Nephron (organoid): ENCODE results near the gene BMPR1B.

Experiments
- H3K27ac Mint-ChIP-seq, 3 experiments: 2 replicates each; pipeline ENCODE4 v1.8.0; 2020; ENCODE audit warnings: mixed read lengths in 3 of 3, mild to moderate bottlenecking in 2 of 3, moderate library complexity in 1 of 3
- H3K27me3 Mint-ChIP-seq: 2 replicates; pipeline ENCODE4 v1.8.0; 2021; ENCODE audit warnings: low read depth, mild to moderate bottlenecking, moderate library complexity, mixed read lengths
- H3K36me3 Mint-ChIP-seq: 2 replicates; pipeline ENCODE4 v1.8.0; 2020; ENCODE audit warnings: low read depth, mixed read lengths
- H3K4me1 Mint-ChIP-seq: 2 replicates; pipeline ENCODE4 v1.8.0; 2020; ENCODE audit warnings: mixed read lengths
- H3K4me3 Mint-ChIP-seq, 3 experiments: 2 replicates each; pipeline ENCODE4 v1.8.0; 2020; ENCODE audit warnings: mild to moderate bottlenecking in 3 of 3, mixed read lengths in 3 of 3, moderate library complexity in 2 of 3
- H3K9me3 Mint-ChIP-seq: 2 replicates; pipeline ENCODE4 v1.8.0; 2020; ENCODE audit warnings: mixed read lengths
- CTCF ChIP-seq, 3 experiments: fragments of 200-600 bp; sonication (generic); IDR thresholded peaks; one replicate each; pipeline ENCODE4 v1.5.0; 2021; ENCODE audit warnings: antibody characterized with exemption in 3 of 3; ENCODE audit not compliant: unreplicated experiment in 3 of 3

Gene BMPR1B

DNA sequence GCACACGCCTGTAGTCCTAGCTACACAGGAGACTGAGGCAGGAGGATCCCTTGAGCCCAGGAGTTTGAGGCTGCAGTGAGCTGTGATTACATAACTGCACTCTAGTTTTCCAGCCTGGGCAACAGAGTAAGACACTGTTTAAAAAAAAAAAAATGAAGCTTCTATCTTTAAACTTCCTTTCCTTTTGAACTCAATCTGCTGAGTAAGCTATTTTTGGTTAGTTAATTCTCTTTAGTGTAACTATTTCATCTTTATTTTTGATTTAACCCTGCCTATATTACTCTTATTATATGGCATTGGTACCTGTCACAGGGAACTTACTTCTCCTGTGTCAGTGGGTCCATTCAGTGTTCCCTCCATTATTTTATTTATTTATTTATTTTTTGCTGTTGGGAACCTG lies 160.8 kb downstream of the BMPR1B start:
- Mint-ChIP-seq H3K36me3 (peaks cover 30% of the 10 kb centered on the region), H3K4me3 (no peak overlapping the region), H3K4me1 (no peaks in the 10 kb centered on the region), H3K27me3 (no peaks in the 10 kb centered on the region), H3K27ac (no peak overlapping the region), H3K9me3 (peaks cover 18% of the 10 kb centered on the region)
- no peak for TF ChIP-seq CTCF (IDR thresholded peaks at IDR 0.05; ENCODE audit: unreplicated experiment in 3 of 3)

DNA sequence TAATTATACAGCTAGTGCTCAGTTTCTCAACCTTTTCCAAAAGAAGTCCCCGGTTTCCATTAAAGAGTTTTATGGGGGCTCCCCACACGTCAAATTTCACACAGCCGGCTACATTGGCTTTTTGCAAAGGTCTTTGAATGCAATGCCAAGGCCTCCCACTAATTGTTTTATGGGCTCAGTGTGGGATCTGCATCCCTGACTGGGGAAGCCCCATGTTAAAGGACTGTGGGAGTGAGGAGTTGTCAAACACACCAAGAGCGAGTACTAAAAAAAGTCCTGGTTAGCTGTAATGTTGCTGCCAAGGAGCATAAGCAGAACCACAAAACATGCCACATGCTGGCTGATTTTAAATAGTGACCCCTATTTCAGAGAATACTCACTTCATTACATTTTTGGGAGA lies 162.6 kb downstream of the BMPR1B start:
- no peak overlapping the region for H3K4me3 Mint-ChIP-seq
- no peaks in the 10 kb centered on the region for H3K4me1 Mint-ChIP-seq
- H3K9me3 Mint-ChIP-seq = peaks cover 12% of the 10 kb centered on the region
- H3K27ac Mint-ChIP-seq = peak overlapping the region; percentile 37 to 71 (median 67)
- H3K36me3 Mint-ChIP-seq = peaks cover 19% of the 10 kb centered on the region
- no peak for TF ChIP-seq CTCF (IDR thresholded peaks at IDR 0.05; ENCODE audit: unreplicated experiment in 3 of 3)
- H3K27me3 Mint-ChIP-seq = no peaks in the 10 kb centered on the region

DNA sequence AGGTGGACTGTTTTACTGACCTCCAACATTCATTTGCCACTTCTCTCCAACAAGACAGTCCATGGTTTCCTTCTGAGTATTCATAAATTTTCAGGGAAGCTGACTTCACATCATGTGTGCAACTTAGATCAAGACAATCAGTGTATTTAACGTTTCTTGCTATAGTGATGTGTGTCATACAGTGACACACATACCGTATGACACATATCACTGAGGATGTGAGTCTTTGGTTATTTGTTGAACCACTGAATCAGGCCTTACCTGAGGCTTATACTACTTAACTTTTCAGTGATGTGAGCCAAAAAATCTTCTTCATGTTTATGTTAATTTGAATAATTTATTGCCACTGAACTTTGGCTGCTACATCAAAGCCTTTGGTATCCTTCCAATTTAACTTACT lies 166.8 kb downstream of the BMPR1B start:
- Mint-ChIP-seq H3K4me3 (no peak overlapping the region), H3K27ac (no peak overlapping the region), H3K27me3 (no peaks in the 10 kb centered on the region), H3K36me3 (peaks cover 5% of the 10 kb centered on the region), H3K9me3 (no peaks in the 10 kb centered on the region), H3K4me1 (no peaks in the 10 kb centered on the region)
- TF ChIP-seq CTCF (IDR thresholded peaks at IDR 0.05; ENCODE audit: unreplicated experiment in 3 of 3) = no peak

DNA sequence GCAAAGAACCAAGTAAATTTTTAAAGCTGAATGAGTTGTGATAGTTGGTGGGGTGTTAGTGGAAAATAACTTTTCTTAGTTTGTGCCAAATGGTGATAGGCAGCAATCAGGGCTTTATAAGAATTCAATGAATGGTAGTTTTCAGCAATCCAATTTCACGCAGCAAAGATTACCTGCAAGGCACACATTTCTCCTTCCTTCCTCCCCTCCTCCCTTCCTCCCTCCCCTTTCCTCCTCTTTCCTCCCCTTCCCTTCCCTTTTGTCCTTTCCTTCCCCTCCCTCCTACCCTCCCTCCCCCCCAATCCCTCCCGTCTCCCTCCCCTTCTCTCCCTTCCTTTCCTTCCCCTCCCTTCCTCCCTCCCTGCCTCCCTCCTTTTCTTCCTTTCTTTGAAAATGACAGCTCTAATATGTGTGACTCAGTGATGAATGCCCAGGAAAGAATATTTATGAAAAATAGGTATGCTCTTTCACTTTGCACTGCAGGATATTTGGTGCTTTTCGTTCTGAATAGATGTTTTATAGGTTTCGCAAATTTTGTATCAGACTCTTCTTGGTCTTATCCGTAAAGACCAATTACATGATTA lies 168.1 kb downstream of the BMPR1B start:
- Mint-ChIP-seq H3K4me3 (no peak overlapping the region), H3K36me3 (peaks cover 5% of the 10 kb centered on the region), H3K27ac (no peak overlapping the region), H3K4me1 (no peaks in the 10 kb centered on the region), H3K27me3 (no peaks in the 10 kb centered on the region), H3K9me3 (no peaks in the 10 kb centered on the region)
- no peak for TF ChIP-seq CTCF (IDR thresholded peaks at IDR 0.05; ENCODE audit: unreplicated experiment in 3 of 3)

DNA sequence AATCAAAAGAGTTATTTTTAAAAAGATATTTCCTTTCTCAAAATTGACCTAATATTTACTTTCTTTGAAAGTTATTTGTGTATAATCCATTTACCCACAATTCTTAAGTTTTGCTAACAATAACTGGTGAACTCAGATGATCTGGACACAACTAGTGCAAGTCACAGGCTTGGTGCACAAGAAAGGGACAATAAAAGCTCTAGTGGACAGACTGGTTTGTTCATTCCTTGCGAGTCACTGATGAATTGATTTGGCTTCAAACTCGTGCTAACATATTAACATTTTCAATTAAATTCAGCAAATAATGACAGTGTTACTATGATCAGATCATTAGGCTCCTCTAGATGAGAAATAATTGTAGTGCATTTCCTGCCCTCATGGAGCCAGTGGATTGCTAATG lies 169.2 kb downstream of the BMPR1B start:
- Mint-ChIP-seq H3K27ac (peak overlapping the region in 1 of 3 experiments; percentile 4), H3K36me3 (no peaks in the 10 kb centered on the region), H3K9me3 (no peaks in the 10 kb centered on the region), H3K4me3 (no peak overlapping the region), H3K27me3 (no peaks in the 10 kb centered on the region), H3K4me1 (no peaks in the 10 kb centered on the region)
- TF ChIP-seq CTCF (IDR thresholded peaks at IDR 0.05; ENCODE audit: unreplicated experiment in 3 of 3) = no peak

DNA sequence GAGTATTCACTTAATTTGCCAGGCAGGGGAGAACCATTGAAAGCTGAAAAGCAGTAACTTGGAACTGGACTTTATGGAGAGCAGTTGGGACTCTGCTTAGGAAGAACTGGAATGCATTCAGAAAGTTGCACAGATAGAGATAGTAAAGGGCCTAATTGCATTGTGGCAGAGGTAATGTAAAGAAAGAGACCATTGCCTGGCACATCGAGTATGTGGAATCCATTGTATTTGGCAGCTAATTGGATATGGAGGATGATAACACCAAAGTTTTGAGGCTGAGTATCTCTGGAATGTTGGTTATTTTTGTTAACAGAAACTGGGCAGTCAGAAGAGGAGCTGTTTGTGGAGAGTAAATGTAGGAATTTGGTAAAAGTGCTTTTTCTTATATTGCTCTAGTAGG lies 169.9 kb downstream of the BMPR1B start:
- Mint-ChIP-seq H3K36me3 (no peaks in the 10 kb centered on the region), H3K27me3 (no peaks in the 10 kb centered on the region), H3K4me3 (no peak overlapping the region), H3K27ac (no peak overlapping the region), H3K4me1 (no peaks in the 10 kb centered on the region), H3K9me3 (no peaks in the 10 kb centered on the region)
- TF ChIP-seq CTCF (IDR thresholded peaks at IDR 0.05; ENCODE audit: unreplicated experiment in 3 of 3) = no peak
